ENCODE results near the gene ARHGAP32.

DNA sequence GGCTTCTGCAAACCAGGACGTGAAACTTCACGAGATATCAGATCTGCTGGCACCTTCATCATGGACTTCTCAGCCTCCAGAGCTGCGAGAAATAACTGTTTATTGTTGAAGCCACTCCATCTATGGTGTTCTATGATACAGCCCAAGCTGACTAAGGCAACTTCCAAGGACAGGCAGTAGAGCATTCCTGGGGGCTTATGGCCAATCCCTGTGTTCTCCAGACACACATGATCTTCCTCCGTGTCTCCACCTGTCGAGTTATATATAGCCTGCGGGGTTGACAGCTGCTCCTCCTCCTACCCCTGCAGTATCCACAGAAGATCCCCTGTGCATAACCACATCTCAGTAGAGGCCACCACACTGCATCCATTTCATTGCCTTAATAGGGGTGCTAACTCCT lies 260.5 kb downstream of the ARHGAP32 start:
- TF ChIP-seq ARNTL (CRISPR knock-in tag; IDR thresholded peaks at IDR 0.05; ENCODE audit: borderline replicate concordance, low read depth): no peak
- TF ChIP-seq TOX (CRISPR knock-in tag; IDR thresholded peaks at IDR 0.05; ENCODE audit: borderline replicate concordance): no peak
- TF ChIP-seq, protein P1, sequence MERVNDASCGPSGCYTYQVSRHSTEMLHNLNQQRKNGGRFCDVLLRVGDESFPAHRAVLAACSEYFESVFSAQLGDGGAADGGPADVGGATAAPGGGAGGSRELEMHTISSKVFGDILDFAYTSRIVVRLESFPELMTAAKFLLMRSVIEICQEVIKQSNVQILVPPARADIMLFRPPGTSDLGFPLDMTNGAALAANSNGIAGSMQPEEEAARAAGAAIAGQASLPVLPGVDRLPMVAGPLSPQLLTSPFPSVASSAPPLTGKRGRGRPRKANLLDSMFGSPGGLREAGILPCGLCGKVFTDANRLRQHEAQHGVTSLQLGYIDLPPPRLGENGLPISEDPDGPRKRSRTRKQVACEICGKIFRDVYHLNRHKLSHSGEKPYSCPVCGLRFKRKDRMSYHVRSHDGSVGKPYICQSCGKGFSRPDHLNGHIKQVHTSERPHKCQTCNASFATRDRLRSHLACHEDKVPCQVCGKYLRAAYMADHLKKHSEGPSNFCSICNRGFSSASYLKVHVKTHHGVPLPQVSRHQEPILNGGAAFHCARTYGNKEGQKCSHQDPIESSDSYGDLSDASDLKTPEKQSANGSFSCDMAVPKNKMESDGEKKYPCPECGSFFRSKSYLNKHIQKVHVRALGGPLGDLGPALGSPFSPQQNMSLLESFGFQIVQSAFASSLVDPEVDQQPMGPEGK (CRISPR knock-in tag; IDR thresholded peaks at IDR 0.05; ENCODE audit: borderline replicate concordance): no peak
- no peak for TF ChIP-seq ZFP30 (CRISPR knock-in tag; IDR thresholded peaks at IDR 0.05)
- no peak for TF ChIP-seq CREB5 (CRISPR knock-in tag; IDR thresholded peaks at IDR 0.05; ENCODE audit: low read depth)
- TF ChIP-seq SNAI2 (CRISPR knock-in tag; IDR thresholded peaks at IDR 0.05): no peak
